ENCODE measurements around the gene EED.

DNA sequence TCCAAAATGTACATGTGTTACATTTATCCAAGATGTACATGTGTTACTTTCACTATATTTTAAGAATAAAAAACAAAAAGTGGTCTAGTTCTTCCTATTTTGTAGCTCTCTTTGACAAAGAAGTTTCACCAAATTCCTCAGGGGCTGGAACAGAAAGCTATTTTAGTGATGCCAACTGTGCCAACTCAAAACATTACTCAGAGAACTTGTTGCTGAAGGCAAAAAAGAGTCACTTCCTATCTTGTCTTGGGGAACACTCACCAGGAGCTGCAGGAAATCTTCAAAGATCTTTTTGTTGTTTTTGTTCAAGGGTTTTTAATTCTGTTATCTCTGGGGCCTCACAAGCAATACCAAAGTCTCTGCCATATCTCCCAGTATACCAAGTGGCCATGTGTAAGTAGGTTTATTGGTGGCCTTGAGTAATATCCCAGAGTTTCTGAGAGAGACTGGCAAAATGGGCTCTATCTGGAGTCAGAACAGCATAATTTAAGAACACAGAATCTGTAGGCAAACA lies 13.6 kb upstream of the EED start:
- TF ChIP-seq, protein P1, sequence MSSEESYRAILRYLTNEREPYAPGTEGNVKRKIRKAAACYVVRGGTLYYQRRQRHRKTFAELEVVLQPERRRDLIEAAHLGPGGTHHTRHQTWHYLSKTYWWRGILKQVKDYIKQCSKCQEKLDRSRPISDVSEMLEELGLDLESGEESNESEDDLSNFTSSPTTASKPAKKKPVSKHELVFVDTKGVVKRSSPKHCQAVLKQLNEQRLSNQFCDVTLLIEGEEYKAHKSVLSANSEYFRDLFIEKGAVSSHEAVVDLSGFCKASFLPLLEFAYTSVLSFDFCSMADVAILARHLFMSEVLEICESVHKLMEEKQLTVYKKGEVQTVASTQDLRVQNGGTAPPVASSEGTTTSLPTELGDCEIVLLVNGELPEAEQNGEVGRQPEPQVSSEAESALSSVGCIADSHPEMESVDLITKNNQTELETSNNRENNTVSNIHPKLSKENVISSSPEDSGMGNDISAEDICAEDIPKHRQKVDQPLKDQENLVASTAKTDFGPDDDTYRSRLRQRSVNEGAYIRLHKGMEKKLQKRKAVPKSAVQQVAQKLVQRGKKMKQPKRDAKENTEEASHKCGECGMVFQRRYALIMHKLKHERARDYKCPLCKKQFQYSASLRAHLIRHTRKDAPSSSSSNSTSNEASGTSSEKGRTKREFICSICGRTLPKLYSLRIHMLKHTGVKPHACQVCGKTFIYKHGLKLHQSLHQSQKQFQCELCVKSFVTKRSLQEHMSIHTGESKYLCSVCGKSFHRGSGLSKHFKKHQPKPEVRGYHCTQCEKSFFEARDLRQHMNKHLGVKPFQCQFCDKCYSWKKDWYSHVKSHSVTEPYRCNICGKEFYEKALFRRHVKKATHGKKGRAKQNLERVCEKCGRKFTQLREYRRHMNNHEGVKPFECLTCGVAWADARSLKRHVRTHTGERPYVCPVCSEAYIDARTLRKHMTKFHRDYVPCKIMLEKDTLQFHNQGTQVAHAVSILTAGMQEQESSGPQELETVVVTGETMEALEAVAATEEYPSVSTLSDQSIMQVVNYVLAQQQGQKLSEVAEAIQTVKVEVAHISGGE (CRISPR knock-in tag; IDR thresholded peaks at IDR 0.05), result no peak
- TF ChIP-seq KAT7 (CRISPR knock-in tag; IDR thresholded peaks at IDR 0.05; ENCODE audit: borderline replicate concordance) (no peak), GATA2 (CRISPR knock-in tag; IDR thresholded peaks at IDR 0.05) (no peak), NR3C1 (CRISPR knock-in tag; IDR thresholded peaks at IDR 0.05) (no peak), ZFP36 (IDR thresholded peaks at IDR 0.05; ENCODE audit: low read depth, low read length, partially characterized antibody) (no peak), ZSCAN29 (IDR thresholded peaks at IDR 0.05) (no peak), NFIC (IDR thresholded peaks at IDR 0.05) (no peak), EZH2 (IDR thresholded peaks at IDR 0.05; ENCODE audit: borderline replicate concordance, low read depth, low read length) (no peak), SRSF3 (IDR thresholded peaks at IDR 0.05; ENCODE audit: insufficient read depth, low read length) (no peak), KLF1 (tag; IDR thresholded peaks at IDR 0.05) (no peak), ZNF41 (CRISPR knock-in tag; conservative IDR thresholded peaks at IDR 0.05) (no peak), TAF1 (IDR thresholded peaks at IDR 0.05; ENCODE audit: control insufficient read depth, extremely low read depth, insufficient read depth, low read length, severe bottlenecking) (no peak)
- TF ChIP-seq, protein P2, sequence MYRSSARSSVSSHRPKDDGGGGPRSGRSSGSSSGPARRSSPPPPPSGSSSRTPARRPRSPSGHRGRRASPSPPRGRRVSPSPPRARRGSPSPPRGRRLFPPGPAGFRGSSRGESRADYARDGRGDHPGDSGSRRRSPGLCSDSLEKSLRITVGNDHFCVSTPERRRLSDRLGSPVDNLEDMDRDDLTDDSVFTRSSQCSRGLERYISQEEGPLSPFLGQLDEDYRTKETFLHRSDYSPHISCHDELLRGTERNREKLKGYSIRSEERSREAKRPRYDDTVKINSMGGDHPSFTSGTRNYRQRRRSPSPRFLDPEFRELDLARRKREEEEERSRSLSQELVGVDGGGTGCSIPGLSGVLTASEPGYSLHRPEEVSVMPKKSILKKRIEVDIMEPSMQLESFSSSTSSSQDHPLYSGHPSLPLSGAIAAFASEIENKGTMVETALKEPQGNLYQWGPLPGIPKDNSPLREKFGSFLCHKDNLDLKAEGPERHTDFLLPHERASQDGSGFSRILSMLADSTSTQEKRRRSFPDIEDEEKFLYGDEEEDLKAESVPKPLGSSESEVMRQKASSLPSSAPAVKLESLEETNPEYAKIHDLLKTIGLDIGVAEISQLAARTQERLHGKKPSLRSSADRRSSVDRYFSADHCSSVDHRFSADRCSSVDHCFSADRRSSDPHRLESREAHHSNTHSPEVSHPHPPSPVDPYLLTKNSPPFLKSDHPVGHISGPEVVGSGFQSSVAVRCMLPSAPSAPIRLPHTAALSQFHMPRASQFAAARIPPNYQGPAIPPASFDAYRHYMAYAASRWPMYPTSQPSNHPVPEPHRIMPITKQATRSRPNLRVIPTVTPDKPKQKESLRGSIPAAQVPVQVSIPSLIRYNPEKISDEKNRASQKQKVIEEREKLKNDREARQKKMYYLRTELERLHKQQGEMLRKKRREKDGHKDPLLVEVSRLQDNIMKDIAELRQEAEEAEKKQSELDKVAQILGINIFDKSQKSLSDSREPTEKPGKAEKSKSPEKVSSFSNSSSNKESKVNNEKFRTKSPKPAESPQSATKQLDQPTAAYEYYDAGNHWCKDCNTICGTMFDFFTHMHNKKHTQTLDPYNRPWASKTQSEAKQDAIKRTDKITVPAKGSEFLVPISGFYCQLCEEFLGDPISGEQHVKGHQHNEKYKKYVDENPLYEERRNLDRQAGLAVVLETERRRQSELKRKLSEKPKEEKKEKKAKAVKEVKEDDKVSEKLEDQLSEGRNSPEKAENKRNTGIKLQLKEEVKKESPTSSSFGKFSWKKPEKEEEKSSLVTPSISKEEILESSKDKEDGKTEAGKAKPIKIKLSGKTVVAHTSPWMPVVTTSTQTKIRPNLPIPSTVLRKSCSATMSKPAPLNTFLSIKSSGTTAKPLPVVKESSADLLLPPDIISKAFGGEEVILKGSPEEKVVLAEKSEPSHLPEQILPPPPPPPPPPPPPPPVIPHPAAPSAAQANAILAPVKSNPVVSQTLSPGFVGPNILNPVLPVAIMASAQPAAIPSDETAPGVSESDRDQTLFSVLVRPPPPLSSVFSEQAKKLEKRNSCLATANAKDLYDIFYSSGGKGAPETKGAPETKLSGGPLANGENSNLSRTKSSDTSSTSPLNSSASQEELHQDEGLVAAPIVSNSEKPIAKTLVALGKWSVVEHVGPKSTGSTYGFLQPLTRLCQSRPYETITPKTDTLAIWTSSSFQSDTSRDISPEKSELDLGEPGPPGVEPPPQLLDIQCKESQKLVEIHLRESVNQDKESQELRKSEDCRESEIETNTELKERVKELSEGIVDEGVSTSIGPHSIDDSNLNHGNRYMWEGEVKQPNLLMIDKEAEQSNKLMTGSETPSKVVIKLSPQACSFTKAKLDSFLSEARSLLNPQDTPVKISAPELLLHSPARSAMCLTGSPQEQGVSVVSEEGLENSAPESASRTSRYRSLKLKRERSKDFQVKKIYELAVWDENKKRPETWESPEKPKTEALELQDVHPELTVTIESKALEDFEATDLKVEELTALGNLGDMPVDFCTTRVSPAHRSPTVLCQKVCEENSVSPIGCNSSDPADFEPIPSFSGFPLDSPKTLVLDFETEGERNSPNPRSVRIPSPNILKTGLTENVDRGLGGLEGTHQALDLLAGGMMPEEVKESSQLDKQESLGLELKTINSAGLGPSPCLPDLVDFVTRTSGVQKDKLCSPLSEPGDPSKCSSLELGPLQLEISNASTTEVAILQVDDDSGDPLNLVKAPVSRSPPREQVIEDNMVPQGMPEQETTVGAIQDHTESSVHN (IDR thresholded peaks at IDR 0.05; ENCODE audit: borderline replicate concordance in 1 of 2, low read depth in 1 of 2), result no peak
- TF ChIP-seq, protein P3, sequence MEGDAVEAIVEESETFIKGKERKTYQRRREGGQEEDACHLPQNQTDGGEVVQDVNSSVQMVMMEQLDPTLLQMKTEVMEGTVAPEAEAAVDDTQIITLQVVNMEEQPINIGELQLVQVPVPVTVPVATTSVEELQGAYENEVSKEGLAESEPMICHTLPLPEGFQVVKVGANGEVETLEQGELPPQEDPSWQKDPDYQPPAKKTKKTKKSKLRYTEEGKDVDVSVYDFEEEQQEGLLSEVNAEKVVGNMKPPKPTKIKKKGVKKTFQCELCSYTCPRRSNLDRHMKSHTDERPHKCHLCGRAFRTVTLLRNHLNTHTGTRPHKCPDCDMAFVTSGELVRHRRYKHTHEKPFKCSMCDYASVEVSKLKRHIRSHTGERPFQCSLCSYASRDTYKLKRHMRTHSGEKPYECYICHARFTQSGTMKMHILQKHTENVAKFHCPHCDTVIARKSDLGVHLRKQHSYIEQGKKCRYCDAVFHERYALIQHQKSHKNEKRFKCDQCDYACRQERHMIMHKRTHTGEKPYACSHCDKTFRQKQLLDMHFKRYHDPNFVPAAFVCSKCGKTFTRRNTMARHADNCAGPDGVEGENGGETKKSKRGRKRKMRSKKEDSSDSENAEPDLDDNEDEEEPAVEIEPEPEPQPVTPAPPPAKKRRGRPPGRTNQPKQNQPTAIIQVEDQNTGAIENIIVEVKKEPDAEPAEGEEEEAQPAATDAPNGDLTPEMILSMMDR (IDR thresholded peaks at IDR 0.05 in 2 of 3, conservative IDR thresholded peaks at IDR 0.05 in 1 of 3; ENCODE audit: insufficient read depth in 2 of 3, low read depth in 1 of 3, low read length in 3 of 3), result no peak
